WTC11 (cell line): ENCODE data around the gene SPACA7.

Source experiments
- NR3C1 ChIP-seq: sonication (generic); formaldehyde crosslinking; conservative IDR thresholded peaks from 2 replicates; pipeline ENCODE4 v1.8.1; 2023; ENCODE audit warnings: low read depth, mild to moderate bottlenecking, missing genetic modification reagents
- SMAD3 ChIP-seq: sonication (generic); formaldehyde crosslinking; IDR thresholded peaks from 2 replicates; pipeline ENCODE4 v1.8.0; 2022; ENCODE audit warnings: missing genetic modification reagents, mild to moderate bottlenecking, borderline replicate concordance
- SP1 ChIP-seq: sonication (generic); formaldehyde crosslinking; conservative IDR thresholded peaks from 2 replicates; pipeline ENCODE4 v1.8.1; 2022; ENCODE audit warnings: missing genetic modification reagents

DNA sequence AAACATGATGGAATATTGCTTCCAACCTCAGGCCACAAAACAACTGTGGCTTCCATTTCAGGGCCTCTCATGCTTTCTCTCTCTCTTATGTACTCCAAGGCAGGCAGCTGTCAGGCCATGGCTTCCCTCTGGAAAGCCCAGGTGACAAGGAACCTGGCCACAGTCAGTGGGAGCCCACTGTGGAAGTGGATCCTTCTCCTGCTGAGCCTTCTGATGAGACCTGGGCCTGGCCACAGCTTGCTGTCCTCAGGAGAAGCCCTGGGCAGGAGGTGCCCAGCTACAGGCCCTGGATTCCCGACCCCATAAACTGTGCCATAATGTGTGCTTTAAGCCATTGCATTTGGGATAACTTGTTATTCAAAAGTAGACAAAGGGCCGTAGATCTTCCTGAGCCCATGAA lies 71.2 kb downstream of the SPACA7 start:
- TF ChIP-seq SMAD3 (no peak), NR3C1 (no peak), SP1 (no peak)
